Astrocyte (in vitro differentiated cells and primary cell): ENCODE results near the gene LSM14B. TPM values are rescaled to one million over a fixed set of nuclear protein-coding genes. Genes with fewer than 3 reads are reported as not detected.

Source experiments
- DNase-seq: peaks from one replicate; pipeline ENCODE4 v3.0.0-alpha.2; 2010; ENCODE audit warnings: low read depth
- FAIRE-seq: peaks from 2 replicates; lab custom pipeline; 2011; peaks lifted over from hg19 to GRCh38; lab: Jason Lieb, UNC
- H2AFZ ChIP-seq: 2 replicates; pipeline ENCODE4 v1.6.0; 2012; ENCODE audit warnings: low read depth, low read length, inconsistent platforms
- H3K27ac ChIP-seq: 2 replicates; pipeline ENCODE4 v1.5.1; 2011; ENCODE audit warnings: low read depth, low read length, inconsistent platforms
- H3K27me3 ChIP-seq: 2 replicates; pipeline ENCODE4 v1.6.0; 2011; ENCODE audit warnings: low read length, inconsistent platforms; ENCODE audit not compliant: insufficient read depth
- H3K36me3 ChIP-seq: 2 replicates; pipeline ENCODE4 v1.5.1; 2011; ENCODE audit warnings: low read length, inconsistent platforms; ENCODE audit not compliant: insufficient read depth
- H3K4me1 ChIP-seq: 2 replicates; pipeline ENCODE4 v1.5.1; 2011; ENCODE audit warnings: low read length, inconsistent platforms; ENCODE audit not compliant: insufficient read depth
- H3K4me2 ChIP-seq: 2 replicates; pipeline ENCODE4 v1.6.0; 2012; ENCODE audit warnings: low read length, inconsistent platforms
- H3K4me3 ChIP-seq: 2 replicates; pipeline ENCODE4 v1.5.1; 2011; ENCODE audit warnings: low read depth, mild to moderate bottlenecking, low read length, inconsistent platforms; ENCODE audit not compliant: insufficient read depth
- H3K79me2 ChIP-seq: 2 replicates; pipeline ENCODE4 v1.6.0; 2012; ENCODE audit warnings: mild to moderate bottlenecking, low read length, inconsistent platforms; ENCODE audit not compliant: insufficient read depth
- H3K9ac ChIP-seq: 2 replicates; pipeline ENCODE4 v1.6.0; 2012; ENCODE audit warnings: mild to moderate bottlenecking, low read length, inconsistent platforms
- H3K9me3 ChIP-seq: 2 replicates; pipeline ENCODE4 v1.5.1; 2012; ENCODE audit warnings: low read depth, mild to moderate bottlenecking, low read length, inconsistent platforms; ENCODE audit not compliant: insufficient read depth
- H4K20me1 ChIP-seq: 2 replicates; pipeline ENCODE4 v1.6.0; 2012; ENCODE audit warnings: low read length, inconsistent platforms; ENCODE audit not compliant: insufficient read depth
- H3K27ac Mint-ChIP-seq: one replicate; pipeline ENCODE4 v1.8.0; 2021; ENCODE audit warnings: mild to moderate bottlenecking, mixed read lengths; ENCODE audit not compliant: unreplicated experiment
- H3K27me3 Mint-ChIP-seq: one replicate; pipeline ENCODE4 v1.8.0; 2021; ENCODE audit warnings: low read depth, mixed read lengths; ENCODE audit not compliant: unreplicated experiment
- H3K36me3 Mint-ChIP-seq: one replicate; pipeline ENCODE4 v1.8.0; 2021; ENCODE audit warnings: low read depth, mixed read lengths; ENCODE audit not compliant: unreplicated experiment
- H3K4me1 Mint-ChIP-seq: one replicate; pipeline ENCODE4 v1.8.0; 2021; ENCODE audit warnings: low read depth, mixed read lengths; ENCODE audit not compliant: unreplicated experiment
- H3K4me3 Mint-ChIP-seq: one replicate; pipeline ENCODE4 v1.8.0; 2021; ENCODE audit warnings: mild to moderate bottlenecking, moderate library complexity, mixed read lengths; ENCODE audit not compliant: unreplicated experiment
- H3K9me3 Mint-ChIP-seq: one replicate; pipeline ENCODE4 v1.8.0; 2021; ENCODE audit warnings: mild to moderate bottlenecking, mixed read lengths; ENCODE audit not compliant: unreplicated experiment
- CTCF ChIP-seq: IDR thresholded peaks from 2 replicates; pipeline ENCODE4 v1.5.1; 2011; ENCODE audit warnings: low read depth, mild to moderate bottlenecking, inconsistent platforms, low read length, moderate library complexity; ENCODE audit not compliant: insufficient read depth
- EZH2 ChIP-seq: IDR thresholded peaks from 2 replicates; pipeline ENCODE4 v1.6.1; 2012; ENCODE audit warnings: mild to moderate bottlenecking, low read length, inconsistent platforms; ENCODE audit not compliant: insufficient read depth
- total RNA-seq: library from RNA; stranded (reverse); gene quantifications from 2 replicates; pipeline ENCODE4 v1.2.1, GENCODE V29; 2021

LSM14B gene
- total RNA-seq, 1 donor from 2014 or later, result 27.1 TPM

DNA sequence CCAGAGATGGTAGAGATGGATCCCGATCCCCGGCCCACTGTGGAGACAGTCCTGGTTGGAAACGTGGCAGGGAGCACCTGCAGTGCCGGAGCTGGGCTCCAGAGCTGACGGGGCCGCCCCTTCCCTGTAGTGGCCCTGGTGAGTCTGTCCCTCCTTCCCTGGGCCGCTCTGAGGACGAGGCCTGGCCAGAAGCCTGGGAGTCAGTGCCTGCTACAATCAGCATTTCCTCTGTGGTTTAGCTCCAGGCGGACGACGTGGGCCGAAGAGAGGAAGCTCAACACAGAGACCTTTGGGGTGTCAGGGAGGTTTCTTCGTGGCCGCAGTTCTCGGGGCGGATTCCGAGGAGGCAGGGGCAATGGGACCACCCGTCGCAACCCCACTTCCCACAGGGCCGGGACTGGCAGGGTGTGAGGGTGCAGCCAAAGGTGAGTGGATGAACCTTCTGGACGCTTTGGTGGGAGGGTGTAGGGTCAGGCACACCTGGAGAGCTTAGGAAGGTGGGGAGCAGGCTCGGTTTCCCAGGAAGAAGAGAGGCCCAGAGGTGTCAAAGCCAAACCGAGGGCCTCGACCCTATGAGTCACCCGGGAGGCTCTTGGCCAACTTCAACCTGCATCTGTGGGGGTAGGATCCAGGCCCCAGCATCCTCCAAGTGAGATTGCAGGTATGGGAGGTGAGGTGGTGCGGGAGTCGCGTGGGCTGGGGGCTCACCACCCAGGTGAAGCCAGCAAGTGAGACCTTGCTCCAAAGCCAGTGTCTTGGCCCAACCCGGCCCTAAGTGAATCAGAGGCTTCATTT lies 11.0 kb downstream of the LSM14B start:
- peaks cover 29% of the 10 kb centered on the region for H3K36me3 Mint-ChIP-seq
- DNase-seq (peak; percentile 27), FAIRE-seq (no peak)
- peaks cover 5% of the 10 kb centered on the region for H3K4me1 ChIP-seq
- no peaks in the 10 kb centered on the region for H3K27me3 ChIP-seq
- H3K27ac ChIP-seq, result no peak overlapping the region
- H3K36me3 ChIP-seq, result peaks cover 53% of the 10 kb centered on the region
- H3K9me3 Mint-ChIP-seq, result no peaks in the 10 kb centered on the region
- H3K9me3 ChIP-seq, result no peaks in the 10 kb centered on the region
- no peak overlapping the region for H3K4me3 ChIP-seq
- no peak for TF ChIP-seq CTCF
- TF ChIP-seq EZH2, result no peak
- no peaks in the 10 kb centered on the region for H3K4me1 Mint-ChIP-seq
- H3K9ac ChIP-seq, result no peak overlapping the region
- no peak overlapping the region for H3K4me3 Mint-ChIP-seq
- peaks cover 83% of the 10 kb centered on the region for H4K20me1 ChIP-seq
- no peak overlapping the region for H2AFZ ChIP-seq
- no peak overlapping the region for H3K4me2 ChIP-seq
- no peak overlapping the region for H3K27ac Mint-ChIP-seq
- peaks cover 25% of the 10 kb centered on the region for H3K79me2 ChIP-seq
- no peaks in the 10 kb centered on the region for H3K27me3 Mint-ChIP-seq

GRCh38 chr20:62133864-62134263 lies 11.6 kb downstream of the LSM14B start:
- peaks cover 28% of the 10 kb centered on the region for H3K79me2 ChIP-seq
- FAIRE-seq (no peak), DNase-seq (no peak)
- H3K4me2 ChIP-seq, result no peak overlapping the region
- H3K4me3 ChIP-seq, result no peak overlapping the region
- no peak overlapping the region for H3K27ac ChIP-seq
- peaks cover 50% of the 10 kb centered on the region for H3K36me3 ChIP-seq
- no peak overlapping the region for H3K4me3 Mint-ChIP-seq
- H3K27ac Mint-ChIP-seq, result no peak overlapping the region
- no peaks in the 10 kb centered on the region for H3K4me1 Mint-ChIP-seq
- TF ChIP-seq CTCF, result no peak
- TF ChIP-seq EZH2, result no peak
- H2AFZ ChIP-seq, result no peak overlapping the region
- no peaks in the 10 kb centered on the region for H3K27me3 Mint-ChIP-seq
- peaks cover 83% of the 10 kb centered on the region for H4K20me1 ChIP-seq
- no peaks in the 10 kb centered on the region for H3K9me3 ChIP-seq
- H3K9ac ChIP-seq, result no peak overlapping the region
- H3K27me3 ChIP-seq, result no peaks in the 10 kb centered on the region
- peaks cover 31% of the 10 kb centered on the region for H3K36me3 Mint-ChIP-seq
- no peaks in the 10 kb centered on the region for H3K9me3 Mint-ChIP-seq
- H3K4me1 ChIP-seq, result peaks cover 5% of the 10 kb centered on the region

DNA sequence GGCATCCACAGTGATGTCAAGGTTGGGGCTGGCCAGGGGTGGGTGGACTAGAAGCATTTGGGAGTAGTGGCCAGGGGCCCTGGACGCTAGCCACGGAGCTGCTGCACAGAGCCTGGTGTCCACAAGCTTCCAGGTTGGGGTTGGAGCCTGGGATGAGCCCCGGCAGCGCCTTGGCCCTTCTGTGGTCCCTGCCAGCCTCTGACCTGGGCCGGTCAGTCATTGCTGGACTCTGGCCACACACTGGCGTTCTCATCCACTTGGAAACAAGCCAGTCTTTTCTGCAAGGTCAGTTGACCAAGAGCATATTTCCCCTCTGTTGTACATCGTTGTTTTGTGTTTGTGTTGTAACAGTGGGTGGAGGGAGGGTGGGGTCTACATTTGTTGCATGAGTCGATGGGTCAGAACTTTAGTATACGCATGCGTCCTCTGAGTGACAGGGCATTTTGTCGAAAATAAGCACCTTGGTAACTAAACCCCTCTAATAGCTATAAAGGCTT lies 12.5 kb downstream of the LSM14B start:
- Histone ChIP-seq H3K27me3 (no peaks in the 10 kb centered on the region), H3K4me2 (no peak overlapping the region), H3K36me3 (peaks cover 59% of the 10 kb centered on the region), H3K4me1 (peaks cover 5% of the 10 kb centered on the region), H3K27ac (no peak overlapping the region), H4K20me1 (peaks cover 83% of the 10 kb centered on the region), H3K9ac (no peak overlapping the region), H2AFZ (no peak overlapping the region), H3K4me3 (no peak overlapping the region), H3K9me3 (no peaks in the 10 kb centered on the region), H3K79me2 (peaks cover 37% of the 10 kb centered on the region)
- DNase-seq (no peak), FAIRE-seq (no peak)
- no peak overlapping the region for H3K27ac Mint-ChIP-seq
- no peaks in the 10 kb centered on the region for H3K4me1 Mint-ChIP-seq
- peaks cover 33% of the 10 kb centered on the region for H3K36me3 Mint-ChIP-seq
- H3K4me3 Mint-ChIP-seq, result no peak overlapping the region
- no peaks in the 10 kb centered on the region for H3K27me3 Mint-ChIP-seq
- TF ChIP-seq CTCF (no peak), EZH2 (no peak)
- no peaks in the 10 kb centered on the region for H3K9me3 Mint-ChIP-seq
